Ovary (tissue), 3 donors: ENCODE measurements around the gene REEP3.

ENCODE experiments used
- CTCF ChIP-seq, 3 donors: fragments of 450-650 bp in 2 of 3; fragments of 200-600 bp in 1 of 3; IDR thresholded peaks; one replicate each; pipeline versions ENCODE4 v1.5.1 to v1.8.0; 2016 to 2022; ENCODE audit warnings: antibody characterized with exemption in 3 of 3, mild to moderate bottlenecking in 1 of 3
- EP300 ChIP-seq: sonication (generic); formaldehyde crosslinking; IDR thresholded peaks from one replicate; pipeline ENCODE4 v1.6.1; 2017; ENCODE audit warnings: antibody characterized with exemption
- POLR2A ChIP-seq: fragments of 450-650 bp; IDR thresholded peaks from one replicate; pipeline ENCODE4 v1.6.1; 2017; ENCODE audit warnings: antibody characterized with exemption, mild to moderate bottlenecking, moderate library complexity
- donor health status: DM: no; HTN: no; CAD: no.

DNA sequence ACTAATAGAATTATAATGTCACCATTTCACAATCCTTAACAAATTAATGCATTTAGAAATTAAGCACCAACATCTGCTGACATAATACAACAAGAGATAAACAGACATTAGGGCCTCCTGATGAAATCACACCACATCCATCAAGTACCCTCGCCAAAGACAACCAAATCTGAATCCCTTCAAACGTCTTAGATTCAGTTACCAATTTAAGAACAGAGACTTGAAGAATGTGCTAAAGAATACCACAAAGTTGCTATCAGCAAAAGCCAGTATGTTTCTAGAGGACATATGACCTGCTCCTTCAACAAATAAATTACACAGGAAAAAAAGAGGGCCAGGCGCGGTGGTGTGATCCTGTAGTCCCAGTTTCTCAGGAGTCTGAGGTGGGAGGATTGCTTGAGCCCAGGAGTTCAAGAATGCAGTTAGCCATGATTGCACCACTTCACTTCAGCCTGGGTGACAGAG lies 144.5 kb downstream of the REEP3 start:
- TF ChIP-seq CTCF (IDR thresholded peaks at IDR 0.05) (no peak), POLR2A (no peak), EP300 (no peak)
